Activated naive CD4-positive, alpha-beta T cell treated with anti-CD3 and anti-CD28 coated beads for 36 hours (primary cell): ENCODE data around the gene LIPC. TPM values are rescaled to one million over a fixed set of nuclear protein-coding genes. Genes with fewer than 3 reads are reported as not detected.

Experiments
- CTCF ChIA-PET: fragments of 350-600 bp; sonication (Branson Sonifier 250); formaldehyde crosslinking; loops from one replicate; lab custom pipeline; 2021; ENCODE audit warnings: antibody characterized with exemption; lab: Charles Lee
- DNase-seq: peaks from one replicate; pipeline ENCODE4 v3.0.0-alpha.2; 2020
- H3K27ac Mint-ChIP-seq: one replicate; pipeline ENCODE4 v1.8.0; 2021; ENCODE audit warnings: mild to moderate bottlenecking, mixed read lengths
- H3K27me3 Mint-ChIP-seq: one replicate; pipeline ENCODE4 v1.8.0; 2021; ENCODE audit warnings: low read depth, mixed read lengths
- H3K36me3 Mint-ChIP-seq: one replicate; pipeline ENCODE4 v1.8.0; 2021; ENCODE audit warnings: low read depth, mixed read lengths
- H3K4me1 Mint-ChIP-seq: one replicate; pipeline ENCODE4 v1.8.0; 2021; ENCODE audit warnings: low read depth, mixed read lengths
- H3K4me3 Mint-ChIP-seq: one replicate; pipeline ENCODE4 v1.8.0; 2021; ENCODE audit warnings: mild to moderate bottlenecking, moderate library complexity, mixed read lengths
- H3K9me3 Mint-ChIP-seq: one replicate; pipeline ENCODE4 v1.8.0; 2021; ENCODE audit warnings: mixed read lengths
- intact Hi-C: fragments of 100-400 bp; cut with micrococcal nuclease; formaldehyde crosslinking; loops from one replicate; pipeline ENCODE4 v1.15.1; 2023
- total RNA-seq, 2 experiments: library from RNA; stranded (reverse); gene quantifications; one replicate each; pipeline ENCODE4 v1.2.3, GENCODE V29; 2021

Gene LIPC
- total RNA-seq, 2 experiments from 2014 or later = 0.14 to 0.47 TPM

DNA sequence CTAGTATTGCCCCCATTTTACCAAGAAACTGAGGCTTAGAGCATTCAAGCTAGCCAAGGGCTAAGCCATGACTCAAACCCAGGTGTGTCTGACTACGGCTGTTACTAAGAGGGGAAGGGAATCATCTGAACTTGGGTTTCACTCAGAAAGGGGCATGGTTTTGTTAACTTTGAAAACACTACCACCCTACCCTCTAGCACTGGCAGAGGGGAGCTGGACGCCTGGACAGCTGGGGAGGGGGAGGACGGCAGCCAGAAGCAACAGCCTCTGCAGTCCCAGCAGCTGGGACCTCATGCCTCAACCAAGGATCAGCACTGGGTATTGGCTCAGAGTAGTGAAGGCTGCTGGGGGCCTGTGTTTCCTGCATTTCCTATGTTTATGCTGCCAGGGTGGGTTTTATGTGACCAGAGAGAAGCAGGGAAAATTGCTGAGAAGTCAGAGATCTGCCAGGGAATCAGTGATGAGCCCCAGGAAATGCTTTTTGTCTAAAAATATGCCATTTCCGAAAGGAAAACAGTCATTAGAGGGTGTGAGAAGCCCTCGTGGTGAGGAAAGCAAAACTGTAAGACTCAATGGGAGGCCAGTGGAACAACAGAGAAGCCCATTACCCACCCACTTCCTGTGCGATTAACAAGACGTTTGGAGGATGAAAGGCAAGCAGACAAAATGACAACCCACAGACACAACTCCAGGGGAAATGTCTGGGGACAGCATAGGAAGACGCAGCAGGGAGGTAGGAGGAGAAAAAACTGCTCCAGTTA lies 41.2 kb downstream of the LIPC start:
- H3K27me3 Mint-ChIP-seq = no peaks in the 10 kb centered on the region
- no peaks in the 10 kb centered on the region for H3K9me3 Mint-ChIP-seq
- peak overlapping the region; percentile 79 for H3K27ac Mint-ChIP-seq
- peak; percentile 74 for DNase-seq
- CTCF ChIA-PET = no interaction called here
- H3K36me3 Mint-ChIP-seq = peaks cover 1% of the 10 kb centered on the region
- H3K4me1 Mint-ChIP-seq = peaks cover 52% of the 10 kb centered on the region
- intact Hi-C loops = loop anchor here (1.0 to 5.0 kb wide), 6 partner anchors 18 to 460 kb away; partner anchors contain the start of genes ADAM10 and SLTM
- peak overlapping the region; percentile 55 for H3K4me3 Mint-ChIP-seq

- H3K36me3 Mint-ChIP-seq = peaks cover 1% of the 10 kb centered on the region
- H3K9me3 Mint-ChIP-seq = no peaks in the 10 kb centered on the region
- peak; percentile 27 for DNase-seq
- H3K4me3 Mint-ChIP-seq = no peak overlapping the region
- H3K27ac Mint-ChIP-seq = peak overlapping the region; percentile 79
- peaks cover 52% of the 10 kb centered on the region for H3K4me1 Mint-ChIP-seq
- CTCF ChIA-PET = interaction anchor here (2.3 kb wide), 1 partner anchor 44 kb away, joined by 5 read pairs; no protein-coding TSS in a partner anchor
- no peaks in the 10 kb centered on the region for H3K27me3 Mint-ChIP-seq
- intact Hi-C loops = loop anchor here (2.0 to 5.0 kb wide), 5 partner anchors 41 to 459 kb away; partner anchors contain the start of genes ADAM10 and SLTM
These were observed 41.9 kb downstream of the LIPC start for GRCh38 chr15:58473724-58474123.

DNA sequence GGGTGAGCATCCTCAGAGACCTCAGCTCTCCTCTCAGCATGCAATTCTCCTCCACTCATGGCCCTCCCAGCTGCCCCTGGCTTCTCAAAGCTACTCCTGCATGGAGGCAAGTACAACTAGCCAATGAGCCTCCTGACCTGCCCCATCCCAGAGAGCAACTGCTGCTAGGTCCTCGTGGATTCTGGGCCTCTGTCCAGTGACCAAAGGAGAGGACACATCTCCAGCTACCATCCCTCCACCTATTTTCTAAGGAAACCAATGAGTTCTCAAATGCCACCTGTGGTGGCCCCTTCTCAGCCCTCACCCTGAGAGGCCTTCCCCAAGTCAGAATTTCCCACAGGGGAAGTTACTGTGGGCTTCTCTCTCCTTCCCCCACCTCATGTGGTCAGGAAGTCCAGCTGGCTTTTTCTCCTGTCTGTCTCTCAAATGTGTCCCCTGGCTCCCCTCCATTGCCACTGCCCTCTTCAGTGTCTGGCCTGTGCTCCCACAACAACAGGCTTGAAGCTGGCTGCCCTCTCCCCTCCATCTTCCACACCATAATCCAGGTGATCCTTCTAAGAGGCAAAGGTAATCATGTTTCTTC lies 43.0 kb downstream of the LIPC start:
- Mint-ChIP-seq H3K4me3 (no peak overlapping the region), H3K27me3 (no peaks in the 10 kb centered on the region), H3K4me1 (peaks cover 52% of the 10 kb centered on the region), H3K9me3 (no peaks in the 10 kb centered on the region), H3K36me3 (peaks cover 1% of the 10 kb centered on the region), H3K27ac (no peak overlapping the region)
- intact Hi-C loops = loop anchor here (5.0 kb wide), 1 partner anchor 53 kb away; no protein-coding TSS in a partner anchor
- CTCF ChIA-PET = interaction anchor here (2.3 to 2.8 kb wide), 2 partner anchors 13 to 43 kb away, joined by 5 to 6 read pairs; no protein-coding TSS in a partner anchor
- DNase-seq = no peak

- H3K4me3 Mint-ChIP-seq = no peak overlapping the region
- no peaks in the 10 kb centered on the region for H3K27me3 Mint-ChIP-seq
- H3K27ac Mint-ChIP-seq = no peak overlapping the region
- DNase-seq = no peak
- intact Hi-C loops = no loop called here
- peaks cover 1% of the 10 kb centered on the region for H3K36me3 Mint-ChIP-seq
- CTCF ChIA-PET = interaction anchor here (1.2 to 2.8 kb wide), 4 partner anchors 12 to 93 kb away, joined by 3 to 6 read pairs (median 4); no protein-coding TSS in a partner anchor
- no peaks in the 10 kb centered on the region for H3K9me3 Mint-ChIP-seq
- H3K4me1 Mint-ChIP-seq = peaks cover 52% of the 10 kb centered on the region
These were observed 44.1 kb downstream of the LIPC start for GRCh38 chr15:58475573-58476524.

- H3K27ac Mint-ChIP-seq = no peak overlapping the region
- DNase-seq = no peak
- CTCF ChIA-PET = interaction anchor here (1.2 to 2.8 kb wide), 3 partner anchors 11 to 93 kb away, joined by 3 to 6 read pairs (median 4); no protein-coding TSS in a partner anchor
- no peaks in the 10 kb centered on the region for H3K9me3 Mint-ChIP-seq
- H3K4me1 Mint-ChIP-seq = peaks cover 52% of the 10 kb centered on the region
- no peaks in the 10 kb centered on the region for H3K27me3 Mint-ChIP-seq
- intact Hi-C loops = no loop called here
- peaks cover 1% of the 10 kb centered on the region for H3K36me3 Mint-ChIP-seq
- no peak overlapping the region for H3K4me3 Mint-ChIP-seq
These were observed 44.9 kb downstream of the LIPC start for GRCh38 chr15:58476525-58477162.

DNA sequence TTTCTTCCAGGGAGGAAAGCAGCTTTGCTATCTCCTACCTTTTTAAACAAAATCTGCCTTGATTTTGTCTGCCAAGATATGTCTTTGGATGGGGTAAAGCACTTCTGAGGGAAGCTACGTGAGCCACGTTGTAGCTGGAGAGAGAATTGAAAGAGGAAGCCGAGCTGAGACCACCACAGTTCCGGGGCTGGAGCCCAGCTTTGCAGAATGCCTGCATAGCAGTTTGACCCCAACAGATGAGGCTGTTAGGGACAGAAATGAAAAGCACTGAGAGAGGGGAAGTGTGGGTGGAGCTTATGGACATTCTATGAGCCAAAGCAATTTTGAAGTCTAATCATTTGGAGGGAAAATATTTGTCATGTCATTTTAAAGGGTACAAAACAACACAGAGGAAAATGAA lies 45.4 kb downstream of the LIPC start:
- H3K27me3 Mint-ChIP-seq = no peaks in the 10 kb centered on the region
- H3K4me3 Mint-ChIP-seq = no peak overlapping the region
- H3K9me3 Mint-ChIP-seq = no peaks in the 10 kb centered on the region
- H3K27ac Mint-ChIP-seq = no peak overlapping the region
- DNase-seq = no peak
- H3K4me1 Mint-ChIP-seq = peaks cover 52% of the 10 kb centered on the region
- CTCF ChIA-PET = interaction anchor here (0.6 to 2.8 kb wide), 3 partner anchors 10 to 114 kb away, joined by 3 to 6 read pairs (median 4); no protein-coding TSS in a partner anchor
- intact Hi-C loops = no loop called here
- peaks cover 1% of the 10 kb centered on the region for H3K36me3 Mint-ChIP-seq

- H3K4me3 Mint-ChIP-seq = no peak overlapping the region
- no peak for DNase-seq
- H3K4me1 Mint-ChIP-seq = peaks cover 46% of the 10 kb centered on the region
- H3K9me3 Mint-ChIP-seq = no peaks in the 10 kb centered on the region
- peaks cover 1% of the 10 kb centered on the region for H3K36me3 Mint-ChIP-seq
- CTCF ChIA-PET = interaction anchor here (0.6 to 2.0 kb wide), 2 partner anchors 29 to 113 kb away, joined by 3 to 7 read pairs; no protein-coding TSS in a partner anchor
- H3K27me3 Mint-ChIP-seq = no peaks in the 10 kb centered on the region
- H3K27ac Mint-ChIP-seq = no peak overlapping the region
- intact Hi-C loops = no loop called here
These were observed 46.2 kb downstream of the LIPC start for GRCh38 chr15:58478035-58478434.

DNA sequence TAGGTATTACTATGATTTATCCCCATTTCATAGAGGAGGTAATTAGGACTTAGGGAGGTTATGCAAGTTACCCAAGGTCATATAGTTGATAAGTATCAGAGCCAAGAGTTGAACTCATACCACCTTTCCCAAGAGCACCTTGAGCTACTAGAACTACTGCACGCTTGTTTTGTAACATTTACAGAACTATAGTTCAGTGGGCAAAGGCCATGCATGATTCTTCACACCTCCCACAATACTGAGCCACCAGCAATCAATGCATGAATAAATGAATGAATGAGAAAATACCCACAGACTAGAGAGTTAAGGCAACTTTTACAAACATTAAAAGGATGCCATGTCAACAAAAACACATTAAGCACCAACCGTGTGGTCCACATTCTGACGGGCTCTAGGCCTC lies 46.8 kb downstream of the LIPC start:
- H3K36me3 Mint-ChIP-seq = peaks cover 1% of the 10 kb centered on the region
- H3K9me3 Mint-ChIP-seq = no peaks in the 10 kb centered on the region
- CTCF ChIA-PET = interaction anchor here (2.0 kb wide), 1 partner anchor 28 kb away, joined by 7 read pairs; no protein-coding TSS in a partner anchor
- DNase-seq = no peak
- intact Hi-C loops = no loop called here
- H3K4me3 Mint-ChIP-seq = no peak overlapping the region
- no peaks in the 10 kb centered on the region for H3K27me3 Mint-ChIP-seq
- no peak overlapping the region for H3K27ac Mint-ChIP-seq
- peaks cover 45% of the 10 kb centered on the region for H3K4me1 Mint-ChIP-seq

DNA sequence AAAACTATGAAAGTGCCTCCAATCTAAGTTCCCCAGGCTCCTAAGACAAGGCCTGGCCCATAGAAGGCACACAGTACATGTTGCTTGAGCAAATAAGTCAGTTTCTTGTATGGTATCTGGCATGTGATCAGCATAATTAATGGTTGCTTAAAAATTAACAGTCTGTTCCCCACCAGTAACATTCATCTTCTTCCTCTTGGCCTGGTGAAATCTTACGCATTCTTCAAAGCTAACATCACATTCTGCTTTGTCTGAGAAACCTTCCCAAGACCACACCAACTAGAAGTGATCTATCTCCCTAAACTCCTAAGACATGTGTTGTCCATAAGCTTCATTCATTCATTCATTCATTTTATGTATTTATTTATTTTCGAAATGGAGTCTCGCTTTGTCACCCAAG lies 48.1 kb downstream of the LIPC start:
- H3K4me1 Mint-ChIP-seq = peaks cover 46% of the 10 kb centered on the region
- CTCF ChIA-PET = no interaction called here
- no peaks in the 10 kb centered on the region for H3K27me3 Mint-ChIP-seq
- no peak for DNase-seq
- H3K36me3 Mint-ChIP-seq = peaks cover 1% of the 10 kb centered on the region
- no peak overlapping the region for H3K27ac Mint-ChIP-seq
- H3K4me3 Mint-ChIP-seq = no peak overlapping the region
- intact Hi-C loops = no loop called here
- no peaks in the 10 kb centered on the region for H3K9me3 Mint-ChIP-seq

- Mint-ChIP-seq H3K36me3 (no peaks in the 10 kb centered on the region), H3K4me3 (no peak overlapping the region), H3K4me1 (peaks cover 39% of the 10 kb centered on the region), H3K9me3 (no peaks in the 10 kb centered on the region), H3K27ac (no peak overlapping the region), H3K27me3 (no peaks in the 10 kb centered on the region)
- intact Hi-C loops = no loop called here
- no peak for DNase-seq
- CTCF ChIA-PET = no interaction called here
These were observed 51.6 kb downstream of the LIPC start for GRCh38 chr15:58483376-58483775.
